ENCODE data around the gene SLC22A4. TPM values are rescaled to one million over a fixed set of nuclear protein-coding genes. Genes with fewer than 3 reads are reported as not detected.

Gene SLC22A4
- total and polyA plus RNA-seq, 2 of the 8 experiments (the other 6 are each of a cell fraction or from before 2014, with no cell fraction given): 0.45 to 0.60 TPM

DNA sequence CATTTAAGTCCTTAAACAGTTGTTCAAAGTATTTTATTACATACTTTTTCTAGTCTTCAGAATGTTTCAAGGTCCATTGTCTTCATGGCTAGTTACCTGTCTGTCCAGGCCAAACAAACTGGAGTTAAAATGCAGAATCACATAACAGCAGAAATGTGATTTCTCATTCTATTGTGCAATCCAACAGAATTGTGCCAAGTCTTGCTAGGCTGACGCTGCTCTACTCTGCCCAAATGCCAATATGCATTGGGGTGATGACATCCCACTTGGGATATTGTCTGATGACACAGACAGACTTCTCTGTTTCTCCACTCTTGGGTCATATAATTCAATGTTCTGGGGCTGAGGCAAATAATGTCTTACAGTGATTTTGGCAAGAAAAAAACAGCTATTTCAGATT is 70.1 kb downstream of the SLC22A4 start:
- Histone ChIP-seq H3K36me3 (ENCODE audit: control insufficient read depth in 2 of 4, insufficient read depth in 4 of 4, low read length in 3 of 4) (no peaks in the 10 kb centered on the region), H3K9me3 (ENCODE audit: insufficient read depth in 2 of 2, low read depth in 1 of 2, low read length in 1 of 2) (no peaks in the 10 kb centered on the region), H3K18ac (ENCODE audit: extremely low read depth, low read length) (no peak overlapping the region), H2BK12ac (ENCODE audit: low read depth, low read length) (no peak overlapping the region), H3K4ac (replicated peaks; ENCODE audit: insufficient read length, low read depth, low read length) (no peak overlapping the region), H2BK20ac (ENCODE audit: low read length) (no peak overlapping the region), H3K27me3 (replicated peaks in 1 of 4; ENCODE audit: control insufficient read depth in 3 of 4, extremely low read depth in 1 of 4, insufficient read depth in 3 of 4, low read length in 3 of 4) (no peaks in the 10 kb centered on the region), H3K4me2 (ENCODE audit: insufficient read depth in 1 of 2, low read depth in 2 of 2, low read length in 2 of 2) (no peak overlapping the region), H3K14ac (ENCODE audit: insufficient read length) (no peak overlapping the region), H3K23me2 (ENCODE audit: low read depth, low read length) (peaks cover 2% of the 10 kb centered on the region; the same call in 1 of the 2 replicates), H3K79me1 (ENCODE audit: low read depth, low read length) (no peaks in the 10 kb centered on the region; the same call in 1 of the 2 replicates), H4K8ac (ENCODE audit: extremely low read depth, insufficient read depth, low read length) (no peak overlapping the region), H2AK5ac (ENCODE audit: low read depth, low read length) (no peak overlapping the region), H3K23ac (ENCODE audit: insufficient read length) (no peak overlapping the region), H3K79me2 (ENCODE audit: control insufficient read depth in 1 of 2, insufficient read depth in 2 of 2, low read length in 2 of 2) (no peaks in the 10 kb centered on the region), H3K9ac (replicated peaks in 1 of 4; ENCODE audit: extremely low read depth in 1 of 4, low read depth in 3 of 4, low read length in 3 of 4) (no peak overlapping the region), H4K91ac (replicated peaks; ENCODE audit: insufficient read length, low read length) (no peak overlapping the region), H3K4me3 (ENCODE audit: extremely low read depth in 1 of 4, insufficient read depth in 2 of 4, low read depth in 3 of 4, low read length in 4 of 4) (no peak overlapping the region), H3K4me1 (replicated peaks in 1 of 4; ENCODE audit: control insufficient read depth in 3 of 4, insufficient read depth in 4 of 4, low read length in 3 of 4) (no peaks in the 10 kb centered on the region), H2BK5ac (ENCODE audit: low read depth, low read length) (no peak overlapping the region), H2BK120ac (replicated peaks; ENCODE audit: low read depth, low read length) (no peak overlapping the region), H4K5ac (ENCODE audit: insufficient read length, low read depth, low read length) (no peak overlapping the region), H3K27ac (ENCODE audit: low read depth, low read length) (no peak overlapping the region), H2BK15ac (ENCODE audit: low read length) (no peak overlapping the region), H4K20me1 (replicated peaks in 1 of 2; ENCODE audit: control insufficient read depth in 1 of 2, insufficient read depth in 2 of 2, low read length in 2 of 2) (no peaks in the 10 kb centered on the region), H3K56ac (replicated peaks; ENCODE audit: insufficient read length, low read depth, low read length) (no peak overlapping the region), H2AFZ (ENCODE audit: low read length) (no peak overlapping the region)
- no peak for DNase-seq (ENCODE audit: low read depth in 1 of 2, low spot score in 2 of 2)
- FAIRE-seq: no peak
- WGBS, 2 experiments (ENCODE audit: extremely low coverage in 1 of 2, insufficient coverage in 1 of 2, insufficient read length in 1 of 2, insufficient replicate concordance in 2 of 2, low coverage in 1 of 2, low lambda C conversion rate in 2 of 2, missing lambda C conversion rate in 1 of 2): 88% methylated on average over 1 of the region's 1 CpG; no CpG with 5 or more reads in 1 of the 2 experiments
- ChIA-PET CTCF (ENCODE audit: partially characterized antibody) (no interaction called here), POLR2A (ENCODE audit: partially characterized antibody) (no interaction called here)
- TF ChIP-seq BACH1 (IDR thresholded peaks at IDR 0.05; ENCODE audit: low read length) (no peak), RFX5 (IDR thresholded peaks at IDR 0.05; ENCODE audit: borderline replicate concordance, low read depth, low read length) (no peak), RNF2 (IDR thresholded peaks at IDR 0.05; ENCODE audit: borderline replicate concordance, low read depth, low read length, missing control alignments, poor library complexity, severe bottlenecking) (no peak), RXRA (IDR thresholded peaks at IDR 0.05; ENCODE audit: insufficient read depth, low read depth, low read length) (no peak), SIRT6 (IDR thresholded peaks at IDR 0.05; ENCODE audit: low read length) (no peak), NANOG (IDR thresholded peaks at IDR 0.05; ENCODE audit: insufficient read depth, low read depth, low read length, poor library complexity, severe bottlenecking) (no peak), SP4 (IDR thresholded peaks at IDR 0.05; ENCODE audit: low read length) (no peak), SIX5 (IDR thresholded peaks at IDR 0.05; ENCODE audit: low read depth, low read length) (no peak), CHD2 (IDR thresholded peaks at IDR 0.05; ENCODE audit: low read length) (no peak), KDM5A (IDR thresholded peaks at IDR 0.05; ENCODE audit: low read length) (no peak), EGR1 (IDR thresholded peaks at IDR 0.05; ENCODE audit: borderline replicate concordance, low read depth, low read length) (no peak), BRCA1 (IDR thresholded peaks at IDR 0.05; ENCODE audit: low read depth, low read length) (no peak), HDAC2 (IDR thresholded peaks at IDR 0.05; ENCODE audit: borderline replicate concordance in 1 of 2, low read depth in 2 of 2, low read length in 2 of 2) (no peak), POU5F1 (IDR thresholded peaks at IDR 0.05; ENCODE audit: low read depth, low read length) (no peak)

Data from H1 (cell line).